ENCODE data around the gene LAMB4. TPM values are rescaled to one million over a fixed set of nuclear protein-coding genes. Genes with fewer than 3 reads are reported as not detected.

The LAMB4 gene
- total RNA-seq, 2 experiments from 2014 or later = not detected

DNA sequence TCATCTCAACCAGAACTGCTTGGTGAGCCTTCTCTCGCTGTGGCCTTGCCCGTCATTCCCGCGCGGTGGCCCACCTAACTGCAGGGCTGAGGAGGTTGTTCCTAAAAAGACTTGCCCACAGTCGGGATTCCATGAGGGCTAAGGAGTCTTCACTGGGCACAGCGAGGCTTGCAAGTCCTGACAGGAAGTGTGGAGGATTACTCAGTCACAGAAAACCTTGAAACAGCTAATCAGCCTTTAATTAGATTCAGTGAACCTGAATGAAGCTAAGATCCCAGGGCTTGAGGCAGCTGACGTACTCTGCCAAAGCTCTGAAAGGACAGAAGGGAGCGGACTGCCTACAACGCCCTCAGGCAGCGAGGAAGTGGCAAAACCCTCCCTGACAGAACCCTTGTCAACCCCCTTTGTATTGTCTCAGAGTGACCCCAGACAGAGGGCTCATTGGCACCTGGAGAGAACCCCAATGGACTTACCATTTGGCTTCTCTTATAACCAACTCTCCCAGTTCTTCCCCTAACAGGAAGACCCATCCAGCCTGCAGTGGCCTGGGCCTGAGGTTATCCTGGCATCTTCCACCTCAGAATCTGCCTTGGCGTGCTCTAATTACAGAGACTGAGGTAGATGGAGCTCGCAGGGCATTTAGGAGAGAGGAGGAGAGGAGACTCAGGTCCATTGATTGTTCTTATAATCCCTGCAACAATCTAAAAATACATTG lies 2.5 kb upstream of the LAMB4 start:
- Mint-ChIP-seq H3K27me3 (peaks cover 3% of the 10 kb centered on the region), H3K9me3 (no peaks in the 10 kb centered on the region), H3K4me3 (no peak overlapping the region), H3K4me1 (ENCODE audit: low read depth) (peaks cover 24% of the 10 kb centered on the region), H3K27ac (no peak overlapping the region), H3K36me3 (ENCODE audit: low read depth) (peaks cover 2% of the 10 kb centered on the region)
- TF ChIP-seq CTCF (IDR thresholded peaks at IDR 0.05) = no peak
- DNase-seq (no peak), ATAC-seq (no peak)
- POLR2A ChIA-PET = no interaction called here
- intact Hi-C loops (cut with micrococcal nuclease) = no loop called here
- CTCF ChIA-PET = interaction anchor here (1.0 to 3.1 kb wide), 3 partner anchors 13 to 19 kb away, joined by 3 to 19 read pairs (median 10); no protein-coding TSS in a partner anchor

GRCh38 chr7:108129018-108129965 lies 869 bp downstream of the LAMB4 start:
- Mint-ChIP-seq H3K27me3 (peaks cover 3% of the 10 kb centered on the region), H3K4me1 (ENCODE audit: low read depth) (no peaks in the 10 kb centered on the region), H3K9me3 (no peaks in the 10 kb centered on the region), H3K27ac (no peak overlapping the region), H3K4me3 (no peak overlapping the region), H3K36me3 (ENCODE audit: low read depth) (no peaks in the 10 kb centered on the region)
- TF ChIP-seq CTCF (IDR thresholded peaks at IDR 0.05) = no peak
- no peak for ATAC-seq
- DNase-seq = no peak
- POLR2A ChIA-PET = no interaction called here
- CTCF ChIA-PET = interaction anchor here (1.2 to 3.1 kb wide), 2 partner anchors 16 to 17 kb away, joined by 5 to 19 read pairs; no protein-coding TSS in a partner anchor
- intact Hi-C loops (cut with micrococcal nuclease) = no loop called here

DNA sequence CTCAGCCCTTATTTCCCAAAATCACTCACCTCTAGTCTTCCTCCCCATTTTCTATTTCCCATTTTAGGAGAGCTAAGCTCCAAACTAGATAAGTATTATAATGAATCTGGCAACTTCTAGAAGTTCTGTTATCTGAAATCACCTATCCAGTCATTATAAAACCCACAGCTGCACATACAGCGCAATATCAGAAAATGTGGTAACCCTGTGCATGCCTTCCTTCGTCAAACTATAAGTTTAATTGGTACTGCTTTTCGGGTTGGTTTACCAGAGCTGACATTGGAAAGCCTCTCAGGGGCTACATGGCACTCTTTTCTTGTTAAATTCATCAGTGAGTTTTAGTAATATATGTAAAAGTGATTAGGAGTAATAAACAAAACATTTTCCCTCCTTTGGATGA lies 1.6 kb downstream of the LAMB4 start:
- ChIA-PET CTCF (interaction anchor here (1.2 kb wide), 1 partner anchor 17 kb away, joined by 5 read pairs; no protein-coding TSS in a partner anchor), POLR2A (no interaction called here)
- no peak for ATAC-seq
- Mint-ChIP-seq H3K36me3 (ENCODE audit: low read depth) (no peaks in the 10 kb centered on the region), H3K27ac (no peak overlapping the region), H3K9me3 (no peaks in the 10 kb centered on the region), H3K4me3 (no peak overlapping the region), H3K27me3 (peaks cover 3% of the 10 kb centered on the region), H3K4me1 (ENCODE audit: low read depth) (no peaks in the 10 kb centered on the region)
- TF ChIP-seq CTCF (IDR thresholded peaks at IDR 0.05) = no peak
- DNase-seq = no peak
- intact Hi-C loops (cut with micrococcal nuclease) = no loop called here

GRCh38 chr7:108127461-108127860 lies 2.7 kb downstream of the LAMB4 start:
- intact Hi-C loops (cut with micrococcal nuclease) = no loop called here
- DNase-seq = no peak
- no peak for TF ChIP-seq CTCF (IDR thresholded peaks at IDR 0.05)
- POLR2A ChIA-PET = no interaction called here
- Mint-ChIP-seq H3K27me3 (peaks cover 2% of the 10 kb centered on the region), H3K4me1 (ENCODE audit: low read depth) (no peaks in the 10 kb centered on the region), H3K4me3 (no peak overlapping the region), H3K27ac (no peak overlapping the region), H3K36me3 (ENCODE audit: low read depth) (no peaks in the 10 kb centered on the region), H3K9me3 (no peaks in the 10 kb centered on the region)
- no peak for ATAC-seq
- CTCF ChIA-PET = no interaction called here
